ENCODE data around the gene PKNOX2.

GRCh38 chr11:125250318-125251213, 86.0 kb downstream of the PKNOX2 start:
- TF ChIP-seq CTCF (IDR thresholded peaks at IDR 0.05) (no peak), MAZ (IDR thresholded peaks at IDR 0.05; ENCODE audit: borderline replicate concordance, low read depth, low read length) (no peak)

All from A549 (cell line).